C4-2B (cell line): ENCODE results near the gene ST3GAL5.

ENCODE experiments used
- ZFX ChIP-seq: fragments of 450-650 bp; IDR thresholded peaks from 2 replicates; pipeline ENCODE4 v1.6.1; 2017
- TF ChIP-seq, protein P1 (sequence below): fragments of 450-650 bp; conservative IDR thresholded peaks from 2 replicates; pipeline ENCODE4 v1.5.1; 2017; ENCODE audit warnings: mild to moderate bottlenecking

DNA sequence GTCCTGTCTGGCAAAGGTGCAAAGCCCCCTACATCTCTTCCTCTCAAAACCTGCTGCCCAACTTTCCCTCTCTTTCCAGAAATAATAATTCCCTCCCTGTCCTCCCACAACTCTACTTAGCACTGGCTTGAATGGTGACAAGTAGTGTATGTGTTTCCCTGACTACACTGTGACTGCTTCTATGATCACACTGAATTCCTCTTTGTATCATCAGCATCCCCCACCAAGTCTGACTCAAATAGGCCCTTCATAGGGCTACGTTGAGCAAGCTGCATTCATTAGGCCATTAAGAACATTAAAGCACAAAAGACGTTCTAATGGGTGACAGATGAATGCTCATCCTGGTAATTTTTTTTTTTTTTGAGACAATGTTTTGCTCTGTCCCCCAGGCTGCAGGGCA is 13.7 kb upstream of the ST3GAL5 start:
- TF ChIP-seq, protein P1, sequence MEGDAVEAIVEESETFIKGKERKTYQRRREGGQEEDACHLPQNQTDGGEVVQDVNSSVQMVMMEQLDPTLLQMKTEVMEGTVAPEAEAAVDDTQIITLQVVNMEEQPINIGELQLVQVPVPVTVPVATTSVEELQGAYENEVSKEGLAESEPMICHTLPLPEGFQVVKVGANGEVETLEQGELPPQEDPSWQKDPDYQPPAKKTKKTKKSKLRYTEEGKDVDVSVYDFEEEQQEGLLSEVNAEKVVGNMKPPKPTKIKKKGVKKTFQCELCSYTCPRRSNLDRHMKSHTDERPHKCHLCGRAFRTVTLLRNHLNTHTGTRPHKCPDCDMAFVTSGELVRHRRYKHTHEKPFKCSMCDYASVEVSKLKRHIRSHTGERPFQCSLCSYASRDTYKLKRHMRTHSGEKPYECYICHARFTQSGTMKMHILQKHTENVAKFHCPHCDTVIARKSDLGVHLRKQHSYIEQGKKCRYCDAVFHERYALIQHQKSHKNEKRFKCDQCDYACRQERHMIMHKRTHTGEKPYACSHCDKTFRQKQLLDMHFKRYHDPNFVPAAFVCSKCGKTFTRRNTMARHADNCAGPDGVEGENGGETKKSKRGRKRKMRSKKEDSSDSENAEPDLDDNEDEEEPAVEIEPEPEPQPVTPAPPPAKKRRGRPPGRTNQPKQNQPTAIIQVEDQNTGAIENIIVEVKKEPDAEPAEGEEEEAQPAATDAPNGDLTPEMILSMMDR, result no peak
- no peak for TF ChIP-seq ZFX
